ENCODE measurements around the gene GRIA1. TPM values are rescaled to one million over a fixed set of nuclear protein-coding genes. Genes with fewer than 3 reads are reported as not detected.
A peak's percentile ranks its signal among the peaks of the same experiment; 100 is the strongest.

The GRIA1 gene
- total RNA-seq (2016; rRNA removed; fragmentation: Illumina TruSeq; extraction: Trizol) = not detected in 2 replicates
- total RNA-seq (2016; cell fraction: cytosol; rRNA removed; fragmentation: Illumina TruSeq; extraction: Trizol; ENCODE audit: low read depth) = not detected in 2 replicates
- not detected in 2 replicates for total RNA-seq (2016; cell fraction: insoluble cytoplasmic fraction; rRNA removed; fragmentation: Illumina TruSeq; extraction: Trizol)
- total RNA-seq (2016; cell fraction: membrane; rRNA removed; fragmentation: Illumina TruSeq; extraction: Trizol) = not detected in 2 replicates
- not detected in 2 replicates for total RNA-seq (2016; cell fraction: nucleus; rRNA removed; fragmentation: Illumina TruSeq; extraction: Trizol)
- polyA plus RNA-seq (2011; rRNA removed) = not detected in 2 replicates
- not detected in 2 replicates for polyA plus RNA-seq (2011; cell fraction: cytosol; rRNA removed)
- polyA plus RNA-seq (2011; cell fraction: nucleus; rRNA removed) = not detected in 2 replicates
- not detected in 2 replicates for polyA plus RNA-seq (2012)
- polyA plus RNA-seq (2016; cell fraction: cytosol; fragmentation: Illumina TruSeq; extraction: Trizol; ENCODE audit: low read depth) = not detected in 2 replicates
- not detected in 2 replicates for polyA plus RNA-seq (2016; cell fraction: insoluble cytoplasmic fraction; fragmentation: Illumina TruSeq; extraction: Trizol; ENCODE audit: low read depth)
- polyA plus RNA-seq (2016; cell fraction: membrane; fragmentation: Illumina TruSeq; extraction: Trizol; ENCODE audit: low read depth) = not detected in 2 replicates
- not detected in 2 replicates for polyA plus RNA-seq (2016; cell fraction: nucleus; fragmentation: Illumina TruSeq; extraction: Trizol; ENCODE audit: insufficient read depth, low read depth)
- polyA minus RNA-seq (2011; rRNA and poly(A)+ RNA removed; ENCODE audit: low replicate concordance) = not detected in 2 replicates
- polyA minus RNA-seq (2011; cell fraction: cytosol; rRNA and poly(A)+ RNA removed) = not detected in 2 replicates
- not detected in 2 replicates for polyA minus RNA-seq (2011; cell fraction: nucleus; rRNA and poly(A)+ RNA removed)
- Bru-seq, nascent RNA = percentile 0 among the genes with signal in this experiment
- percentile 0 among the genes with signal in this experiment for BruChase-seq, experiment 1, labeled RNA remaining after a 6-hour chase
- percentile 1 among the genes with signal in this experiment for BruChase-seq, experiment 2, labeled RNA remaining after a 2-hour chase
- long read RNA-seq, experiment 1 = 0 reads
- long read RNA-seq, experiment 2 = 0 reads

- ATAC-seq = no peak
- TF ChIP-seq, protein P1, sequence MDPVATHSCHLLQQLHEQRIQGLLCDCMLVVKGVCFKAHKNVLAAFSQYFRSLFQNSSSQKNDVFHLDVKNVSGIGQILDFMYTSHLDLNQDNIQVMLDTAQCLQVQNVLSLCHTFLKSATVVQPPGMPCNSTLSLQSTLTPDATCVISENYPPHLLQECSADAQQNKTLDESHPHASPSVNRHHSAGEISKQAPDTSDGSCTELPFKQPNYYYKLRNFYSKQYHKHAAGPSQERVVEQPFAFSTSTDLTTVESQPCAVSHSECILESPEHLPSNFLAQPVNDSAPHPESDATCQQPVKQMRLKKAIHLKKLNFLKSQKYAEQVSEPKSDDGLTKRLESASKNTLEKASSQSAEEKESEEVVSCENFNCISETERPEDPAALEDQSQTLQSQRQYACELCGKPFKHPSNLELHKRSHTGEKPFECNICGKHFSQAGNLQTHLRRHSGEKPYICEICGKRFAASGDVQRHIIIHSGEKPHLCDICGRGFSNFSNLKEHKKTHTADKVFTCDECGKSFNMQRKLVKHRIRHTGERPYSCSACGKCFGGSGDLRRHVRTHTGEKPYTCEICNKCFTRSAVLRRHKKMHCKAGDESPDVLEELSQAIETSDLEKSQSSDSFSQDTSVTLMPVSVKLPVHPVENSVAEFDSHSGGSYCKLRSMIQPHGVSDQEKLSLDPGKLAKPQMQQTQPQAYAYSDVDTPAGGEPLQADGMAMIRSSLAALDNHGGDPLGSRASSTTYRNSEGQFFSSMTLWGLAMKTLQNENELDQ (CRISPR knock-in tag; IDR thresholded peaks at IDR 0.05; ENCODE audit: borderline replicate concordance) = no peak
- no peak for TF ChIP-seq ESRRA (CRISPR knock-in tag; IDR thresholded peaks at IDR 0.05; ENCODE audit: low read depth)
- TF ChIP-seq MXD4 (CRISPR knock-in tag; IDR thresholded peaks at IDR 0.05) = no peak
- TF ChIP-seq, protein P2, sequence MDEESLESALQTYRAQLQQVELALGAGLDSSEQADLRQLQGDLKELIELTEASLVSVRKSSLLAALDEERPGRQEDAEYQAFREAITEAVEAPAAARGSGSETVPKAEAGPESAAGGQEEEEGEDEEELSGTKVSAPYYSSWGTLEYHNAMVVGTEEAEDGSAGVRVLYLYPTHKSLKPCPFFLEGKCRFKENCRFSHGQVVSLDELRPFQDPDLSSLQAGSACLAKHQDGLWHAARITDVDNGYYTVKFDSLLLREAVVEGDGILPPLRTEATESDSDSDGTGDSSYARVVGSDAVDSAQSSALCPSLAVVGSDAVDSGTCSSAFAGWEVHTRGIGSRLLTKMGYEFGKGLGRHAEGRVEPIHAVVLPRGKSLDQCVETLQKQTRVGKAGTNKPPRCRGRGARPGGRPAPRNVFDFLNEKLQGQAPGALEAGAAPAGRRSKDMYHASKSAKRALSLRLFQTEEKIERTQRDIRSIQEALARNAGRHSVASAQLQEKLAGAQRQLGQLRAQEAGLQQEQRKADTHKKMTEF (CRISPR knock-in tag; IDR thresholded peaks at IDR 0.05) = no peak
- TF ChIP-seq NONO (IDR thresholded peaks at IDR 0.05) = no peak
- TF ChIP-seq NONO (CRISPR knock-in tag; conservative IDR thresholded peaks at IDR 0.05) = no peak
- TF ChIP-seq, protein P3, sequence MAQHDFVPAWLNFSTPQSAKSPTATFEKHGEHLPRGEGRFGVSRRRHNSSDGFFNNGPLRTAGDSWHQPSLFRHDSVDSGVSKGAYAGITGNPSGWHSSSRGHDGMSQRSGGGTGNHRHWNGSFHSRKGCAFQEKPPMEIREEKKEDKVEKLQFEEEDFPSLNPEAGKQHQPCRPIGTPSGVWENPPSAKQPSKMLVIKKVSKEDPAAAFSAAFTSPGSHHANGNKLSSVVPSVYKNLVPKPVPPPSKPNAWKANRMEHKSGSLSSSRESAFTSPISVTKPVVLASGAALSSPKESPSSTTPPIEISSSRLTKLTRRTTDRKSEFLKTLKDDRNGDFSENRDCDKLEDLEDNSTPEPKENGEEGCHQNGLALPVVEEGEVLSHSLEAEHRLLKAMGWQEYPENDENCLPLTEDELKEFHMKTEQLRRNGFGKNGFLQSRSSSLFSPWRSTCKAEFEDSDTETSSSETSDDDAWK (CRISPR knock-in tag; IDR thresholded peaks at IDR 0.05) = no peak
- no peak for TF ChIP-seq RFX5 (IDR thresholded peaks at IDR 0.05; ENCODE audit: low read depth, low read length)
- no peak for TF ChIP-seq ZNF30 (CRISPR knock-in tag; IDR thresholded peaks at IDR 0.05)
- TF ChIP-seq RBM22 (optimal IDR thresholded peaks at IDR 0.05; ENCODE audit: low read length) = no peak
- TF ChIP-seq ATF1 (CRISPR knock-in tag; IDR thresholded peaks at IDR 0.05) = no peak
- TF ChIP-seq FOXO4 (CRISPR knock-in tag; conservative IDR thresholded peaks at IDR 0.05) = no peak
Observed at GRCh38 chr5:153490118-153491037, at the start of gene GRIA1. Gene GRIA1, plus strand, starts transcription at chr5:153490670.

More at GRCh38 chr5:153490118-153491037, at the start of gene GRIA1:
- Histone ChIP-seq H3K27ac (ENCODE audit: extremely low read length, insufficient read depth, low read length) (no peak within 1 kb of the TSS), H3K9ac (ENCODE audit: insufficient read depth, low read depth, low read length) (no peak within 1 kb of the TSS), H3K4me3 (replicated peaks in 1 of 3; ENCODE audit: insufficient read depth in 1 of 3, low read depth in 2 of 3, low read length in 3 of 3) (no peak within 1 kb of the TSS), H3K27me3 (ENCODE audit: control insufficient read depth in 1 of 2, insufficient read depth in 2 of 2, low read length in 2 of 2) (peaks cover 0 to 20% of the 10 kb centered on the region in 2 experiments; a peak in 4 of 5 replicates), H3K4me1 (ENCODE audit: insufficient read depth, low read length) (no peaks in the 10 kb centered on the region), H3K36me3 (replicated peaks in 1 of 2; ENCODE audit: control insufficient read depth in 1 of 2, insufficient read depth in 2 of 2, low read length in 2 of 2) (no peaks in the 10 kb centered on the region), H4K20me1 (ENCODE audit: insufficient read depth, low read length) (no peaks in the 10 kb centered on the region), H3K79me2 (ENCODE audit: insufficient read depth, low read length) (no peaks in the 10 kb centered on the region), H3K4me2 (ENCODE audit: low read depth, low read length) (no peak within 1 kb of the TSS), H3K9me3 (ENCODE audit: low read length) (no peaks in the 10 kb centered on the region), H2AFZ (ENCODE audit: low read length) (no peak within 1 kb of the TSS)
- no TSS peak for BruUV-seq (replicated peaks)
- in situ Hi-C loops (cut with HindIII; ENCODE audit: extremely low pct_ligation_motif_present, low pct_unique_long_range_greater_than_20kb) = no loop called here
- ChIA-PET POLR2A (no interaction called here), CTCF (ENCODE audit: low intra/inter-chr PET ratio, low total read pairs) (no interaction called here)
- intact Hi-C loops (cut with micrococcal nuclease; ENCODE audit: unreplicated experiment) = no loop called here
- DNase-seq (ENCODE audit: low spot score) (no peak), FAIRE-seq (no peak)
- WGBS (ENCODE audit: low lambda C conversion rate) = 4% methylated on average over 18 of the region's 20 CpGs
